ENCODE data around the gene ALG2.

The ALG2 gene

DNA sequence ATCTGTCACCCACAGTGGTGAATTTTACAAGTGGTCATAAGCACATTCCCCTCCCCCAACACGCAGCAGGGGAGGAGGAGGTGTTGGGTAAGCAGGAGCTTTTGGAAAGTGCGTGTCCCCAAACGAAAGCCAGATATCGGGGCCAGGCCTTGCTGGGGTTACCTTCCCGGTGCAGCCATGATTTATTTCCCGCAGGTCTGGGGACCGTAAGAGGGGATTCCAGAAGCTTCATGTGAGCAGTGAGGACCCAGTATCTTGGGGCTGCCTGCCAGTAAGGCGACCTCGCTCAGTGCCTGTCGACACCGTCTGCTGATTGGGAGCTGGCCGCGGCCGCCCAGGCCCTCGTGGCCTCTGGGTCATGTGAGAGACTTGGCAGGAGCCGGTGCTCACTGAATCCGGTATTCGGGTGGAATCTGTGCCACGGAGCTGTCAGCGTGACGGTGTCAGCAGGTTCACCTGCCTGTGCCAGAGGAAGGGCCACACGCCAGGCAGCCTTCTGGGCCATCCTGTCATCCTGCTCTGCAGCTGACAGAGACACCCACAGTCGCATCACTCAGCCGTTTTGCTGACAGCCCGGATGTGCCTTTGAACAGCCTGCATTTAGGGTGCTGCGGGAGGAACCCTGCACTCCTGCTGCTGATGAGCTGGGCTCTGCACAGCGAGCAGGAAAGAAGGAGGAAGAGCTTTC lies 37.6 kb upstream of the ALG2 start:
- FAIRE-seq: peak; percentile 91
- TF ChIP-seq POLR2AphosphoS5 (IDR thresholded peaks at IDR 0.05; ENCODE audit: low read depth, low read length) (0 out of 2 replicates have a peak, but pooled peaks have one; percentile 58), TAF1 (IDR thresholded peaks at IDR 0.05; ENCODE audit: low read depth, low read length) (peak; percentile 41), POU2F2 (IDR thresholded peaks at IDR 0.05; ENCODE audit: low read depth, low read length) (no peak)
- DNase-seq (ENCODE audit: insufficient read length, low spot score): no peak

- TF ChIP-seq PAX5 (IDR thresholded peaks at IDR 0.05; ENCODE audit: insufficient read depth, low read length, severe bottlenecking): no peak
- DNase-seq (ENCODE audit: insufficient read length, low spot score) (no peak), FAIRE-seq (peak; percentile 55)
These were observed 36.1 kb upstream of the ALG2 start for GRCh38 chr9:99257723-99258389.

GRCh38 chr9:99255651-99256050 lies 33.9 kb upstream of the ALG2 start:
- DNase-seq (ENCODE audit: insufficient read length, low spot score) (no peak), FAIRE-seq (no peak)
- TF ChIP-seq POU2F2 (IDR thresholded peaks at IDR 0.05; ENCODE audit: low read depth, low read length): no peak
- no peak for TF ChIP-seq POLR2AphosphoS5 (IDR thresholded peaks at IDR 0.05; ENCODE audit: low read depth, low read length)
- TF ChIP-seq PAX5 (IDR thresholded peaks at IDR 0.05; ENCODE audit: insufficient read depth, low read length, severe bottlenecking): no peak
- no peak for TF ChIP-seq POLR2A (IDR thresholded peaks at IDR 0.05; ENCODE audit: low read depth, low read length)
- no peak for TF ChIP-seq TAF1 (IDR thresholded peaks at IDR 0.05; ENCODE audit: low read depth, low read length)
- no peak for TF ChIP-seq SPI1 (IDR thresholded peaks at IDR 0.05; ENCODE audit: low read depth, low read length)

GRCh38 chr9:99253772-99254431 lies 32.2 kb upstream of the ALG2 start:
- TF ChIP-seq SPI1 (IDR thresholded peaks at IDR 0.05; ENCODE audit: low read depth, low read length): no peak
- TF ChIP-seq POLR2AphosphoS5 (IDR thresholded peaks at IDR 0.05; ENCODE audit: low read depth, low read length): peak; percentile 2; the same call in 1 of the 2 replicates
- peak; percentile 41; the same call in 1 of the 2 replicates for TF ChIP-seq POLR2A (IDR thresholded peaks at IDR 0.05; ENCODE audit: low read depth, low read length)
- no peak for TF ChIP-seq PAX5 (IDR thresholded peaks at IDR 0.05; ENCODE audit: insufficient read depth, low read length, severe bottlenecking)
- no peak for TF ChIP-seq TAF1 (IDR thresholded peaks at IDR 0.05; ENCODE audit: low read depth, low read length)
- TF ChIP-seq POU2F2 (IDR thresholded peaks at IDR 0.05; ENCODE audit: low read depth, low read length): peak; percentile 80
- FAIRE-seq (peak; percentile 99), DNase-seq (ENCODE audit: insufficient read length, low spot score) (peak; percentile 46)

DNA sequence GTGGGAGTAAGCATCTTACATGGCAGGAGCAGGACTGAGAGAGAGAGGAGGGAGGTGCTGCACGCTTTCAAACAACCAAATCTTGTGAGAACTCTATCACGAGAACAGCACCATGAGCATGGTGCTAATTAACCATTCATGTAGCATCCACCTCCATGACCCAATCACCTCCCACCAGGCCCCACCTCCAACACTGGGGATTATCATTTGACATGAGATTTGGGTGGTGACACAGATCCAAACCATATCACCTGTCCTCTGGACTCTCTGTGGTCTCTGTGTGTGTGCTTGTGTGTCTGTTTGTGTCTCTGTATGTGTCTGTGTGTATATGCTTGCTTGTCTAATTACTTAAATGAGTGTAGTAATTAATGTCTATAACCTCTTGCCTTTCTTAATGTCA lies 31.4 kb upstream of the ALG2 start:
- DNase-seq (ENCODE audit: insufficient read length, low spot score): no peak
- no peak for FAIRE-seq

GRCh38 chr9:99251157-99251556 lies 29.4 kb upstream of the ALG2 start:
- no peak for DNase-seq (ENCODE audit: insufficient read length, low spot score)
- FAIRE-seq: no peak
- TF ChIP-seq SPI1 (IDR thresholded peaks at IDR 0.05; ENCODE audit: low read depth, low read length): no peak
- no peak for TF ChIP-seq POLR2AphosphoS5 (IDR thresholded peaks at IDR 0.05; ENCODE audit: low read depth, low read length)
- TF ChIP-seq POU2F2 (IDR thresholded peaks at IDR 0.05; ENCODE audit: low read depth, low read length): no peak
- no peak for TF ChIP-seq PAX5 (IDR thresholded peaks at IDR 0.05; ENCODE audit: insufficient read depth, low read length, severe bottlenecking)
- no peak for TF ChIP-seq POLR2A (IDR thresholded peaks at IDR 0.05; ENCODE audit: low read depth, low read length)
- TF ChIP-seq TAF1 (IDR thresholded peaks at IDR 0.05; ENCODE audit: low read depth, low read length): no peak

More for the DNA sequence above, 31.4 kb upstream of the ALG2 start:
- peak; percentile 80 for TF ChIP-seq POU2F2 (IDR thresholded peaks at IDR 0.05; ENCODE audit: low read depth, low read length)
- TF ChIP-seq POLR2A (IDR thresholded peaks at IDR 0.05; ENCODE audit: low read depth, low read length): peak; percentile 52; the same call in 1 of the 2 replicates
- TF ChIP-seq SPI1 (IDR thresholded peaks at IDR 0.05; ENCODE audit: low read depth, low read length): no peak
- no peak for TF ChIP-seq PAX5 (IDR thresholded peaks at IDR 0.05; ENCODE audit: insufficient read depth, low read length, severe bottlenecking)
- 0 out of 2 replicates have a peak, but pooled peaks have one; percentile 40 for TF ChIP-seq TAF1 (IDR thresholded peaks at IDR 0.05; ENCODE audit: low read depth, low read length)
- peak; percentile 61 for TF ChIP-seq POLR2AphosphoS5 (IDR thresholded peaks at IDR 0.05; ENCODE audit: low read depth, low read length)

GRCh38 chr9:99249619-99250018 lies 27.9 kb upstream of the ALG2 start:
- TF ChIP-seq PAX5 (IDR thresholded peaks at IDR 0.05; ENCODE audit: insufficient read depth, low read length, severe bottlenecking) (no peak), POLR2AphosphoS5 (IDR thresholded peaks at IDR 0.05; ENCODE audit: low read depth, low read length) (no peak), POU2F2 (IDR thresholded peaks at IDR 0.05; ENCODE audit: low read depth, low read length) (no peak), SPI1 (IDR thresholded peaks at IDR 0.05; ENCODE audit: low read depth, low read length) (no peak), TAF1 (IDR thresholded peaks at IDR 0.05; ENCODE audit: low read depth, low read length) (no peak), POLR2A (IDR thresholded peaks at IDR 0.05; ENCODE audit: low read depth, low read length) (no peak)
- peak; percentile 76 for FAIRE-seq

DNA sequence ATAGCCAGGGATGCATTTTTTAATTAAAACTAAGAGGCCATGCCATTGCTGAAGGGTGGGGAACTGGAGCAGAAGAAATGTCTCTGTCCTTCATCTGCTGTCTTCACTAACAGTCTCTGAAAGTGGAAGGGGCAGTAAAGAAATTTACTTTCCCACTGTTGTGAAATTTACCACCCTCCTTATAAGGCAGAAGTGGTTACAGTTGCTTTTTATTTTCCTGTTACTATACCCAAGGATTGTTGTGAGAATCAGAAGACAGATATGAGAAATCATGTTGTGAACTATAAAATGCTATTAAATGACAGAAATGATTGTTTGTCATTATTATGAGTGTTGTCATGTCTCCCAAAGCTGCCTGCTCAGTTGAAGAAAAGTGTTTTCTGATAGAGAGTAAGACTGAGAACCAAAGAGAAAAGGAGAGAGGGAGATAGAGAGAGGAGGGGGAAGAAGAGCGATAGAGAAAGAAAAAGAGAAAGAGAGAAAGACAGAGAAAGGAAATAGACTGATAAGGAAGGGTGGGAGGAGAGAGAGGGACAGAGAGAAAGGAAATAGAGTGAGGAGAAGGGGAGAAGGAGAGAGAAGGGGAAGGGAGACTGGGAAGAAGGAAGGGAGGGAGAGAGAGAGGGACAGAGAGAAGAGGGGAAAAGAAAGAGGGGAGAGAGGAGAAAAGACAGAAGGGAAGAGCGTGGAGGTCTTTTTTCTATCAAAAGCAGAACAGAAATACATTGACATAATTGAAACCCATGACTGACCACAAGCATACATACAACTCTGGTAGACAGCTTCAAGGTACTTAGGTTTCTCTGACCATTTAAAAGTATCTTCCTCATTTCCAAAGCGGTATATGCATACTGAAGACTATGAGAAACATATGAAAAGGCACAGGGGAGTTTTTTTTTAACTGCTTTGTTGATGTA lies 22.9 kb upstream of the ALG2 start:
- TF ChIP-seq SPI1 (IDR thresholded peaks at IDR 0.05; ENCODE audit: low read depth, low read length) (peak; percentile 95), POLR2AphosphoS5 (IDR thresholded peaks at IDR 0.05; ENCODE audit: low read depth, low read length) (no peak), TAF1 (IDR thresholded peaks at IDR 0.05; ENCODE audit: low read depth, low read length) (no peak; the same call in 1 of the 2 replicates), POLR2A (IDR thresholded peaks at IDR 0.05; ENCODE audit: low read depth, low read length) (no peak), PAX5 (IDR thresholded peaks at IDR 0.05; ENCODE audit: insufficient read depth, low read length, severe bottlenecking) (no peak), POU2F2 (IDR thresholded peaks at IDR 0.05; ENCODE audit: low read depth, low read length) (peak; percentile 73; the same call in 1 of the 2 replicates)
- FAIRE-seq (peak; percentile 65), DNase-seq (ENCODE audit: insufficient read length, low spot score) (no peak)

More at GRCh38 chr9:99249619-99250018, 27.9 kb upstream of the ALG2 start:
- DNase-seq (ENCODE audit: insufficient read length, low spot score): no peak
